Psoas muscle (tissue), 8 donors: ENCODE measurements around the gene RBM14. TPM values are rescaled to one million over a fixed set of nuclear protein-coding genes. Genes with fewer than 3 reads are reported as not detected.

Experiments used
- ATAC-seq, 4 donors: fragments of 200-7000 bp; cut with Tn5 transposase; one replicate each; pipeline ENCODE4 v1.9.1; 2020; ENCODE audit warnings: moderate library complexity in 3 of 4, mild to moderate bottlenecking in 2 of 4
- DNase-seq, 2 donors: peaks; one replicate each; pipeline ENCODE4 v3.0.0-alpha.2; 2020
- H3K27ac ChIP-seq: fragments of 200-600 bp; one replicate; pipeline ENCODE4 v1.8.0; 2022
- H3K27me3 ChIP-seq, 3 donors: fragments of 200-600 bp in 1 of 3; one replicate each; pipeline versions ENCODE4 v1.6.1 to v1.8.0; 2013 to 2022; ENCODE audit warnings: low read length in 2 of 3, mild to moderate bottlenecking in 2 of 3, moderate library complexity in 1 of 3; ENCODE audit not compliant: insufficient read depth in 3 of 3
- H3K36me3 ChIP-seq, 2 donors: fragments of 200-600 bp in 1 of 2; one replicate each; pipeline versions ENCODE4 v1.6.1 to v1.8.0; 2013 to 2022; ENCODE audit warnings: low read depth in 1 of 2, mild to moderate bottlenecking in 1 of 2, moderate library complexity in 1 of 2; ENCODE audit not compliant: insufficient read depth in 1 of 2
- H3K4me1 ChIP-seq: fragments of 200-600 bp; one replicate; pipeline ENCODE4 v1.8.0; 2022
- H3K4me3 ChIP-seq: fragments of 200-600 bp; one replicate; pipeline ENCODE4 v1.8.0; 2022; ENCODE audit warnings: mild to moderate bottlenecking
- H3K9me3 ChIP-seq: fragments of 200-600 bp; one replicate; pipeline ENCODE4 v1.8.0; 2022
- WGBS, 3 donors: extraction: QIAGEN DNeasy Blood & Tissue Kit; methylation state at CpG; one replicate each; pipeline versions ENCODE4 v1.1.6 to v1.1.7; 2013; 5-methylcytosine and 5-hydroxymethylcytosine counted together
- intact Hi-C, 2 donors: fragments of 100-400 bp; cut with DNase I; formaldehyde crosslinking; loops; one replicate each; pipeline versions ENCODE4 v1.11.0 to v1.14.2; 2022
- polyA plus RNA-seq, 3 donors: library from polyadenylated mRNA; stranded (reverse); fragments of 200-250 nt; gene quantifications; one replicate each; pipeline ENCODE4 v1.2.3, GENCODE V29; 2013
- total RNA-seq, 4 donors: library from RNA; stranded (reverse); fragmentation: NEBNext Ultra II Directional in 2 of 4; extraction: Animal tissue kit (Norgen Biotek cat#: 25700) in 2 of 4; gene quantifications; one replicate each; pipeline versions ENCODE4 v1.2.1 to v1.2.4, GENCODE V29; 2021 to 2023
- TF ChIP-seq, protein P1 (sequence below): fragments of 200-600 bp; IDR thresholded peaks from one replicate; pipeline ENCODE4 v1.8.0; 2022; ENCODE audit warnings: antibody characterized with exemption
- donor health status: healthy with polysubstance abuse.
- donor health status: DM: no; HTN: no; CAD: no; lungs with moderate emphysema.
- donor health status: Bipolar disorder and iron deficiency.
- donor health status: healthy.
- donor health status: DM: yes; HTN: yes; CAD: no.
- donor health status: DM: no; HTN: no; CAD: no.
- donor health status: DM: no; HTN: no; CAD: no.
- donor health status: DM: yes; HTN: yes; CAD: no.

Gene RBM14
- total and polyA plus RNA-seq, 7 donors: 15.0 to 39.3 (median 22.6) TPM

DNA sequence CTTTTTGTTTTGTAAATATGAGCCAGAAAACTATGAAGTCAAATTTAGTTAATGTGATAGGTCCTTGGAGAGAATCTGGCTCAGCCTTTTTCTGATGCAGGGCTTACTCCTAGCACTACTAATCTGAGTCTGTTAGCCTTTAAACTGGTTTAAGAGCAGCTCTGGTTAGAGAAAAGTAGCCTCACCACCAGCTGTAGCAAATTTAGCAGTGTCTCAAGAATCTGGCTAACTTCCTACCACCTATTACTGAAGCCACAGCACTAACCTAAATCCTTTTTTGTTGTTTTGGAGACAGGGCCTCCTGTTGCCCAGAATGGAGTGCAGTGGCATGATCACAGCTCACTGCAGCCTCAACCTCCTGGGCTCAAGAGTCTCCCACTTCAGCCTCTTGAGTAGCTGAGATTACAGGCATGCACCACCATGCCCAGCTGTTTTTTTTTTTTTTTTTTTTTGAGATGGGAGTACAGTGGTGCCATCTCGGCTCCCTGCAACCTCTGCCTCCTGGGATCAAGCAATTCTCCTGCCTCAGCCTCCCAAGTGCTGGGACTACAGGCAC is 47.4 kb downstream of the RBM14 start:
- H3K9me3 ChIP-seq: no peaks in the 10 kb centered on the region
- 79 to 100% (median 100%) methylated on average over 1 of the region's 1 CpG for WGBS, 3 donors
- no peaks in the 10 kb centered on the region for H3K27me3 ChIP-seq
- intact Hi-C loops: no loop called here
- H3K4me1 ChIP-seq: no peaks in the 10 kb centered on the region
- TF ChIP-seq, protein P1, sequence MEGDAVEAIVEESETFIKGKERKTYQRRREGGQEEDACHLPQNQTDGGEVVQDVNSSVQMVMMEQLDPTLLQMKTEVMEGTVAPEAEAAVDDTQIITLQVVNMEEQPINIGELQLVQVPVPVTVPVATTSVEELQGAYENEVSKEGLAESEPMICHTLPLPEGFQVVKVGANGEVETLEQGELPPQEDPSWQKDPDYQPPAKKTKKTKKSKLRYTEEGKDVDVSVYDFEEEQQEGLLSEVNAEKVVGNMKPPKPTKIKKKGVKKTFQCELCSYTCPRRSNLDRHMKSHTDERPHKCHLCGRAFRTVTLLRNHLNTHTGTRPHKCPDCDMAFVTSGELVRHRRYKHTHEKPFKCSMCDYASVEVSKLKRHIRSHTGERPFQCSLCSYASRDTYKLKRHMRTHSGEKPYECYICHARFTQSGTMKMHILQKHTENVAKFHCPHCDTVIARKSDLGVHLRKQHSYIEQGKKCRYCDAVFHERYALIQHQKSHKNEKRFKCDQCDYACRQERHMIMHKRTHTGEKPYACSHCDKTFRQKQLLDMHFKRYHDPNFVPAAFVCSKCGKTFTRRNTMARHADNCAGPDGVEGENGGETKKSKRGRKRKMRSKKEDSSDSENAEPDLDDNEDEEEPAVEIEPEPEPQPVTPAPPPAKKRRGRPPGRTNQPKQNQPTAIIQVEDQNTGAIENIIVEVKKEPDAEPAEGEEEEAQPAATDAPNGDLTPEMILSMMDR: no peak
- H3K27ac ChIP-seq: no peak overlapping the region
- H3K4me3 ChIP-seq: no peak overlapping the region
- DNase-seq (no peak), ATAC-seq (no peak)
- H3K36me3 ChIP-seq: peaks cover 8 to 87% of the 10 kb centered on the region in 2 donors

DNA sequence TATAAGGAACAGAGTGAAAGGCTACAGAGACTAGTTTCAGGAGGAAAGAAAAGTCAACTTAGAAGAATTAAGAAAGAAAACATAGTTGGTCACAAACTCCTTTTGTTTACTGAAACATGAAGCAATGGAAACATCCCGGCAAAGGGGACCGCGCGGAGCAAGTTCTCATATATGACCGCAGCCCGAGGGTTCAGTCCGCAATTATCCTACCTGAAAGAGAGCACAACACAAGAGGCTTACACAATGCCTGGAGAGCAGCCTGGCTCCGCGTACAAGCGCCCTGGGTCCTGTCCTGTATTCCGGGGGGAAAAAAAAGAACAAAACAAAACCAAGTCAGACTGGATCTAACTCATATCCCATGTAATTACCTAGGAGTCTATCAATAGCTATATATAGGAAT is 48.9 kb downstream of the RBM14 start:
- Histone ChIP-seq H3K27me3 (no peaks in the 10 kb centered on the region), H3K9me3 (no peaks in the 10 kb centered on the region), H3K4me1 (no peaks in the 10 kb centered on the region), H3K27ac (no peak overlapping the region), H3K36me3 (peaks cover 8 to 84% of the 10 kb centered on the region in 2 donors), H3K4me3 (no peak overlapping the region)
- ATAC-seq: no peak
- DNase-seq: no peak
- WGBS, 3 donors: 91 to 94% (median 93%) methylated on average over 11 of the region's 11 CpGs
- intact Hi-C loops: no loop called here
- TF ChIP-seq, protein P1: no peak

DNA sequence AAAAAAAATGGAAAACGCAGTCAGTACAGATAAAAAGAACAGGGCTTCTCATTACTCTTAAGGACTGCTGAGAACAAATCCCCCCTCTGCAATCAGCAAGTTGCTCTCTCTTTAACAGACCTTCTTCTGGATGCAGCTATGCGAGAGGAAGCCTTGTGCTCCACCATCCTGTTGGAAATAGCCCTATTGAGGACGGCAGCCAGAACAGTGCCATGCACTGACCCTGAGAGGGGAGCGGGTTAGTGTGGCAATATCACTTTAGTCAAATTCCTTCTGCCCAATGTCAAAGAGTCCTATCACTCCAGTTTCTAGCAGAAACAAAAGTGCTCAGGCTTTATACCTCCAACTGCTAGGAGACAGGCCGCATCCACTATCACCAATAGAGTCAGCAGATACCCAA is 54.4 kb downstream of the RBM14 start:
- WGBS, 3 donors: 71 to 88% (median 81%) methylated on average over 5 of the region's 5 CpGs
- Histone ChIP-seq H3K4me3 (no peak overlapping the region), H3K9me3 (no peaks in the 10 kb centered on the region), H3K4me1 (peaks cover 18% of the 10 kb centered on the region), H3K27me3 (no peaks in the 10 kb centered on the region), H3K36me3 (peaks cover 0 to 54% of the 10 kb centered on the region in 2 donors), H3K27ac (no peak overlapping the region)
- intact Hi-C loops: no loop called here
- ATAC-seq: peak in 1 of 4 donors; percentile 11
- DNase-seq: no peak
- TF ChIP-seq, protein P1: no peak

DNA sequence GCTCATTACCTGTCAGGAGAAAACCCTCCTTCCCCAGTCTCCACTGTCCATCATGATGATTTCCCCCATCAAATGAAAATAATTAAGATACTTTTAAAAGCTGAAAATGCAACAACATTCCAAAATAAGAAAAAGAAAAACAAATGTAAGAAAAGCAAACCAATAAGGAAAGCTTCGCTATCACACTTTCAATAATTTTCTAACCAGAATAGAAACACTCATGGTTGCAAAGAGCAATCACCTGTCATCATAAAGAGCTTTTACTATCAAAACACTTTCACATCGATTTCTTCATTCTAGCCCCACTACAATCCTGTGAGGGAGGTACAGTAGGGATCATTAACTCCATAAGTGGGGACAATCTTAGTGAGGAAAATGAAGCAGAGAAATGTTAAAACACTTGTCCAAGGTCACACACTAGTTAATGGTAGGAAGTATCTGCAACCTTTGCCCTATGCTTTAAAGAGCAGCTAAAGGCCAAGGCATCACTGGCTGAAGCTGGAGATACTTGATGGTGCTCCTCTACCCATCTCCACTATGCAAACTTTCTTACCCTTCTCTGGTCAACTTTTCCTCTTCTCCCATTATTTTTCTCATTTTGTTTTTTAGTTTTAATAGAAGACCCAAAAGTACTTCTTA is 58.7 kb downstream of the RBM14 start:
- Histone ChIP-seq H3K27ac (no peak overlapping the region), H3K4me1 (peaks cover 30% of the 10 kb centered on the region), H3K27me3 (no peaks in the 10 kb centered on the region), H3K9me3 (no peaks in the 10 kb centered on the region), H3K4me3 (peak overlapping the region; percentile 86), H3K36me3 (peaks cover 0 to 24% of the 10 kb centered on the region in 2 donors)
- DNase-seq (no peak), ATAC-seq (no peak)
- intact Hi-C loops: loop anchor here (5.0 kb wide), 2 partner anchors 33 to 83 kb away; partner anchors contain the start of genes CCDC87 (in 1 of the 2) and CCS (in 1 of the 2)
- WGBS, 3 donors: 81 to 87% (median 85%) methylated on average over 2 of the region's 2 CpGs
- TF ChIP-seq, protein P1: no peak
